Sigmoid colon (tissue), 4 donors: ENCODE data around the gene CCDC160.

Source experiments
- CTCF ChIP-seq, 4 experiments: fragments of 450-650 bp in 3 of 4; fragments of 200-600 bp in 1 of 4; IDR thresholded peaks; one replicate each; pipeline ENCODE4 v1.5.1; 2016 to 2019; ENCODE audit warnings: antibody characterized with exemption in 4 of 4, mild to moderate bottlenecking in 3 of 4, moderate library complexity in 2 of 4
- EP300 ChIP-seq, 4 donors: sonication (generic); formaldehyde crosslinking; IDR thresholded peaks; one replicate each; pipeline ENCODE4 v1.6.1; 2017; ENCODE audit warnings: antibody characterized with exemption in 4 of 4
- POLR2A ChIP-seq, 2 donors: fragments of 450-650 bp; IDR thresholded peaks; one replicate each; pipeline ENCODE4 v1.6.1; 2016; ENCODE audit warnings: antibody characterized with exemption in 2 of 2, mild to moderate bottlenecking in 2 of 2, moderate library complexity in 2 of 2

- TF ChIP-seq POLR2A (IDR thresholded peaks at IDR 0.05): no peak
- TF ChIP-seq CTCF (IDR thresholded peaks at IDR 0.05): no peak
- TF ChIP-seq EP300 (IDR thresholded peaks at IDR 0.05): no peak
These were observed 5.1 kb downstream of the CCDC160 start for GRCh38 chrX:134241960-134242619.
